GM19023 (cell line): ENCODE results near the gene BRD4.

Source experiments
- ATAC-seq: cut with Tn5 transposase; IDR thresholded peaks from one replicate; pipeline ENCODE4 v1.9.1; 2021; ENCODE audit warnings: mild to moderate bottlenecking, moderate library complexity; ENCODE audit not compliant: unreplicated experiment

Gene BRD4

GRCh38 chr19:15250640-15250993 lies 81.7 kb downstream of the BRD4 start:
- no peak for ATAC-seq

- ATAC-seq = no peak
Observed at GRCh38 chr19:15249972-15250639, 82.2 kb downstream of the BRD4 start.

- no peak for ATAC-seq
Observed at GRCh38 chr19:15249528-15249874, 82.8 kb downstream of the BRD4 start.

GRCh38 chr19:15248648-15249527 lies 83.5 kb downstream of the BRD4 start:
- no peak for ATAC-seq

- no peak for ATAC-seq
Observed at GRCh38 chr19:15248106-15248505, 84.2 kb downstream of the BRD4 start.

GRCh38 chr19:15247107-15248014 lies 85.0 kb downstream of the BRD4 start:
- ATAC-seq = no peak

- no peak for ATAC-seq
Observed at GRCh38 chr19:15246198-15246481, 86.2 kb downstream of the BRD4 start.

- ATAC-seq = no peak
Observed at GRCh38 chr19:15245370-15246197, 86.8 kb downstream of the BRD4 start.

GRCh38 chr19:15244808-15245207 lies 87.5 kb downstream of the BRD4 start:
- no peak for ATAC-seq

GRCh38 chr19:15244106-15244803 lies 88.1 kb downstream of the BRD4 start:
- no peak for ATAC-seq

- no peak for ATAC-seq
Observed at GRCh38 chr19:15243236-15243957, 88.9 kb downstream of the BRD4 start.

- no peak for ATAC-seq
Observed at GRCh38 chr19:15241259-15241910, 91.0 kb downstream of the BRD4 start.

GRCh38 chr19:15240515-15240914 lies 91.8 kb downstream of the BRD4 start:
- no peak for ATAC-seq

GRCh38 chr19:15239337-15239949 lies 92.9 kb downstream of the BRD4 start:
- no peak for ATAC-seq

- ATAC-seq = no peak
Observed at GRCh38 chr19:15238639-15239155, 93.6 kb downstream of the BRD4 start.

- no peak for ATAC-seq
Observed at GRCh38 chr19:15237759-15238638, 94.3 kb downstream of the BRD4 start.

- ATAC-seq = no peak
Observed at GRCh38 chr19:15236886-15237285, 95.5 kb downstream of the BRD4 start.
